CD14-positive monocyte (primary cell): ENCODE results near the gene INPP4B. TPM values are rescaled to one million over a fixed set of nuclear protein-coding genes. Genes with fewer than 3 reads are reported as not detected.

Experiments used
- DNase-seq, 3 donors: peaks; one replicate each; pipeline ENCODE4 v3.0.0-alpha.2; 2011 to 2022
- H2AFZ ChIP-seq: 2 replicates; pipeline ENCODE4 v1.6.0; 2012; ENCODE audit warnings: mild to moderate bottlenecking, low read depth, low read length, inconsistent platforms; ENCODE audit not compliant: insufficient read depth, poor library complexity, severe bottlenecking
- H3K27ac ChIP-seq, 2 donors: 1 replicate in 1 of 2; 2 replicates in 1 of 2; pipeline ENCODE4 v1.5.1; 2012 to 2013; ENCODE audit warnings: low read length in 2 of 2, control low read depth in 1 of 2, inconsistent platforms in 1 of 2, low read depth in 1 of 2, mild to moderate bottlenecking in 1 of 2
- H3K27me3 ChIP-seq, 2 donors: one replicate each; pipeline versions ENCODE4 v1.6.0 to v1.6.1; 2011 to 2013; ENCODE audit warnings: low read length in 2 of 2; ENCODE audit not compliant: control insufficient read depth in 2 of 2, insufficient read depth in 2 of 2
- H3K36me3 ChIP-seq, 2 donors: replicated peaks in 1 of 2; 1 replicate in 1 of 2; 2 replicates in 1 of 2; pipeline versions ENCODE4 v1.5.1 to v1.6.1; 2012 to 2013; ENCODE audit warnings: low read length in 2 of 2, control low read depth in 1 of 2, inconsistent platforms in 1 of 2, mild to moderate bottlenecking in 1 of 2; ENCODE audit not compliant: insufficient read depth in 2 of 2, control insufficient read depth in 1 of 2
- H3K4me1 ChIP-seq, 2 donors: 1 replicate in 1 of 2; 2 replicates in 1 of 2; pipeline versions ENCODE4 v1.5.1 to v1.6.1; 2012 to 2013; ENCODE audit warnings: low read length in 2 of 2, control low read depth in 1 of 2, inconsistent platforms in 1 of 2, mild to moderate bottlenecking in 1 of 2, moderate library complexity in 1 of 2; ENCODE audit not compliant: insufficient read depth in 2 of 2, control insufficient read depth in 1 of 2
- H3K4me2 ChIP-seq: replicated peaks from 2 replicates; pipeline ENCODE3; 2012; ENCODE audit warnings: low read length, moderate library complexity, mild to moderate bottlenecking; ENCODE audit not compliant: poor library complexity, severe bottlenecking; ENCODE audit errors: extremely low read depth
- H3K4me3 ChIP-seq, 3 experiments: fragments of 200-600 bp in 1 of 3; sonication (generic) in 1 of 3; replicated peaks in 1 of 3; 1 replicate in 2 of 3; 2 replicates in 1 of 3; pipeline ENCODE4 v1.5.1; 2011 to 2013; ENCODE audit warnings: low read length in 3 of 3, mild to moderate bottlenecking in 3 of 3, control low read depth in 2 of 3, low read depth in 2 of 3, inconsistent platforms in 1 of 3, moderate library complexity in 1 of 3
- H3K79me2 ChIP-seq: 2 replicates; pipeline ENCODE4 v1.6.0; 2012; ENCODE audit warnings: mild to moderate bottlenecking, control low read depth, inconsistent platforms, low read length, moderate library complexity; ENCODE audit not compliant: insufficient read depth
- H3K9ac ChIP-seq: 2 replicates; pipeline ENCODE4 v1.6.0; 2017; ENCODE audit warnings: low read length, mild to moderate bottlenecking; ENCODE audit not compliant: insufficient read depth, poor library complexity, severe bottlenecking
- H3K9me3 ChIP-seq, 2 donors: replicated peaks in 1 of 2; 1 replicate in 1 of 2; 2 replicates in 1 of 2; pipeline versions ENCODE4 v1.5.1 to v1.6.1; 2012 to 2013; ENCODE audit warnings: low read length in 2 of 2, control low read depth in 1 of 2; ENCODE audit not compliant: control insufficient read depth in 1 of 2, insufficient read depth in 1 of 2
- H4K20me1 ChIP-seq: 2 replicates; pipeline ENCODE4 v1.6.0; 2012; ENCODE audit warnings: mild to moderate bottlenecking, low read length, control low read depth, moderate library complexity; ENCODE audit not compliant: insufficient read depth
- H3K27ac Mint-ChIP-seq, 7 donors: one replicate each; pipeline ENCODE4 v1.8.0; 2020; ENCODE audit warnings: mild to moderate bottlenecking in 7 of 7, mixed read lengths in 7 of 7, moderate library complexity in 6 of 7, inconsistent platforms in 2 of 7
- H3K27me3 Mint-ChIP-seq, 3 donors: one replicate each; pipeline ENCODE4 v1.8.0; 2021 to 2022; ENCODE audit warnings: low read depth in 3 of 3, mild to moderate bottlenecking in 3 of 3, mixed read lengths in 3 of 3, moderate library complexity in 3 of 3, inconsistent platforms in 1 of 3
- H3K36me3 Mint-ChIP-seq, 2 donors: one replicate each; pipeline ENCODE4 v1.8.0; 2020; ENCODE audit warnings: mixed read lengths in 2 of 2, inconsistent platforms in 1 of 2, mild to moderate bottlenecking in 1 of 2
- H3K4me1 Mint-ChIP-seq: one replicate; pipeline ENCODE4 v1.8.0; 2020; ENCODE audit warnings: mild to moderate bottlenecking, mixed read lengths
- H3K4me3 Mint-ChIP-seq, 2 donors: one replicate each; pipeline ENCODE4 v1.8.0; 2020; ENCODE audit warnings: mild to moderate bottlenecking in 2 of 2, mixed read lengths in 2 of 2, moderate library complexity in 1 of 2
- H3K9me3 Mint-ChIP-seq, 7 donors: one replicate each; pipeline ENCODE4 v1.8.0; 2020 to 2022; ENCODE audit warnings: mixed read lengths in 7 of 7, mild to moderate bottlenecking in 6 of 7, moderate library complexity in 6 of 7, inconsistent platforms in 2 of 7
- CTCF ChIP-seq: fragments of 200-600 bp; IDR thresholded peaks from one replicate; pipeline ENCODE4 v1.8.0; 2022; ENCODE audit warnings: antibody characterized with exemption, mild to moderate bottlenecking
- WGBS: methylation state at CpG from one replicate; pipeline ENCODE4 v1.1.5; 2013; ENCODE audit warnings: missing lambda C conversion rate; ENCODE audit not compliant: insufficient coverage; 5-methylcytosine and 5-hydroxymethylcytosine counted together
- intact Hi-C, 2 donors: fragments of 100-400 bp; cut with micrococcal nuclease; formaldehyde crosslinking; loops; one replicate each; pipeline versions ENCODE4 v1.15.0 to v1.15.1; 2023
- polyA plus RNA-seq, 3 donors: library from polyadenylated mRNA; depleted of rRNA in 1 of 3; unstranded in 2 of 3; stranded (reverse) in 1 of 3; fragments of 300-500 nt in 2 of 3; fragments of >200 nt in 1 of 3; fragmentation: Illumina TruSeq in 2 of 3; gene quantifications; 1 replicate in 2 of 3; 2 replicates in 1 of 3; pipeline ENCODE4 v1.2.3, GENCODE V29; 2012 to 2021

INPP4B gene
- polyA plus RNA-seq, 3 donors, result 0.13 to 0.38 (median 0.22) TPM

- Histone ChIP-seq H3K27ac (no peak overlapping the region), H4K20me1 (no peaks in the 10 kb centered on the region), H3K9ac (no peak overlapping the region), H3K79me2 (no peaks in the 10 kb centered on the region), H3K9me3 (no peaks in the 10 kb centered on the region), H3K4me2 (no peak overlapping the region), H3K36me3 (no peaks in the 10 kb centered on the region), H2AFZ (no peak overlapping the region), H3K4me1 (no peaks in the 10 kb centered on the region), H3K4me3 (no peak overlapping the region), H3K27me3 (no peaks in the 10 kb centered on the region)
- no CpG with 5 or more reads among the region's 2 CpGs for WGBS
- DNase-seq, result no peak
- Mint-ChIP-seq H3K27ac (no peak overlapping the region), H3K9me3 (peaks cover 0 to 4% (median 0%) of the 10 kb centered on the region in 7 donors), H3K36me3 (no peaks in the 10 kb centered on the region), H3K4me3 (no peak overlapping the region), H3K27me3 (no peaks in the 10 kb centered on the region), H3K4me1 (no peaks in the 10 kb centered on the region)
- intact Hi-C loops, result no loop called here
- TF ChIP-seq CTCF, result no peak
Observed at GRCh38 chr4:142168181-142168580, 677.9 kb downstream of the INPP4B start.

- intact Hi-C loops, result no loop called here
- no peaks in the 10 kb centered on the region for H3K4me1 ChIP-seq
- H3K36me3 Mint-ChIP-seq, result no peaks in the 10 kb centered on the region
- H3K4me1 Mint-ChIP-seq, result no peaks in the 10 kb centered on the region
- H4K20me1 ChIP-seq, result no peaks in the 10 kb centered on the region
- no peak overlapping the region for H3K9ac ChIP-seq
- no peak overlapping the region for H3K4me2 ChIP-seq
- no peak overlapping the region for H3K4me3 ChIP-seq
- H3K27me3 Mint-ChIP-seq, result no peaks in the 10 kb centered on the region
- H3K27ac ChIP-seq, result no peak overlapping the region
- H3K27me3 ChIP-seq, result no peaks in the 10 kb centered on the region
- no peak overlapping the region for H2AFZ ChIP-seq
- no peak for TF ChIP-seq CTCF
- H3K36me3 ChIP-seq, result no peaks in the 10 kb centered on the region
- peaks cover 0 to 4% (median 0%) of the 10 kb centered on the region in 7 donors for H3K9me3 Mint-ChIP-seq
- H3K27ac Mint-ChIP-seq, result no peak overlapping the region
- WGBS, result 96% methylated on average over 3 of the region's 4 CpGs
- no peak overlapping the region for H3K4me3 Mint-ChIP-seq
- DNase-seq, result no peak
- no peaks in the 10 kb centered on the region for H3K9me3 ChIP-seq
- H3K79me2 ChIP-seq, result no peaks in the 10 kb centered on the region
Observed at GRCh38 chr4:142164767-142165500, 681.2 kb downstream of the INPP4B start.
